ENCODE data around the gene POLE. TPM values are rescaled to one million over a fixed set of nuclear protein-coding genes. Genes with fewer than 3 reads are reported as not detected.

Gene POLE
- polyA plus RNA-seq, 1 of the 3 experiments (the other 2 are of a cell fraction) = 20.1 TPM

- TF ChIP-seq TEAD4 (IDR thresholded peaks at IDR 0.05; ENCODE audit: borderline replicate concordance, insufficient read depth) = no peak
- TF ChIP-seq FOXJ3 (CRISPR knock-in tag; IDR thresholded peaks at IDR 0.05) = no peak
- TF ChIP-seq IRF3 (IDR thresholded peaks at IDR 0.05; ENCODE audit: low read depth, low read length) = no peak
- TF ChIP-seq TCF12 (IDR thresholded peaks at IDR 0.05) = no peak
- no peak for TF ChIP-seq CTCF (IDR thresholded peaks at IDR 0.05)
- TF ChIP-seq EP300 (IDR thresholded peaks at IDR 0.05; ENCODE audit: borderline replicate concordance in 1 of 2, low read depth in 1 of 2, low read length in 1 of 2) = no peak
- no peak for TF ChIP-seq CHD2 (IDR thresholded peaks at IDR 0.05; ENCODE audit: low read length, partially characterized antibody)
- no peak for TF ChIP-seq USF1 (IDR thresholded peaks at IDR 0.05; ENCODE audit: borderline replicate concordance, low read depth)
- TF ChIP-seq SIN3A (IDR thresholded peaks at IDR 0.05; ENCODE audit: borderline replicate concordance, low read depth, low read length) = no peak
- TF ChIP-seq GABPA (IDR thresholded peaks at IDR 0.05; ENCODE audit: low read depth) = no peak
- TF ChIP-seq, protein P1, sequence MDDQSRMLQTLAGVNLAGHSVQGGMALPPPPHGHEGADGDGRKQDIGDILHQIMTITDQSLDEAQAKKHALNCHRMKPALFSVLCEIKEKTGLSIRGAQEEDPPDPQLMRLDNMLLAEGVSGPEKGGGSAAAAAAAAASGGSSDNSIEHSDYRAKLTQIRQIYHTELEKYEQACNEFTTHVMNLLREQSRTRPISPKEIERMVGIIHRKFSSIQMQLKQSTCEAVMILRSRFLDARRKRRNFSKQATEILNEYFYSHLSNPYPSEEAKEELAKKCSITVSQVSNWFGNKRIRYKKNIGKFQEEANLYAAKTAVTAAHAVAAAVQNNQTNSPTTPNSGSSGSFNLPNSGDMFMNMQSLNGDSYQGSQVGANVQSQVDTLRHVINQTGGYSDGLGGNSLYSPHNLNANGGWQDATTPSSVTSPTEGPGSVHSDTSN (IDR thresholded peaks at IDR 0.05) = no peak
- TF ChIP-seq RXRA (IDR thresholded peaks at IDR 0.05; ENCODE audit: borderline replicate concordance, low read depth) = no peak
- TF ChIP-seq, protein P2, sequence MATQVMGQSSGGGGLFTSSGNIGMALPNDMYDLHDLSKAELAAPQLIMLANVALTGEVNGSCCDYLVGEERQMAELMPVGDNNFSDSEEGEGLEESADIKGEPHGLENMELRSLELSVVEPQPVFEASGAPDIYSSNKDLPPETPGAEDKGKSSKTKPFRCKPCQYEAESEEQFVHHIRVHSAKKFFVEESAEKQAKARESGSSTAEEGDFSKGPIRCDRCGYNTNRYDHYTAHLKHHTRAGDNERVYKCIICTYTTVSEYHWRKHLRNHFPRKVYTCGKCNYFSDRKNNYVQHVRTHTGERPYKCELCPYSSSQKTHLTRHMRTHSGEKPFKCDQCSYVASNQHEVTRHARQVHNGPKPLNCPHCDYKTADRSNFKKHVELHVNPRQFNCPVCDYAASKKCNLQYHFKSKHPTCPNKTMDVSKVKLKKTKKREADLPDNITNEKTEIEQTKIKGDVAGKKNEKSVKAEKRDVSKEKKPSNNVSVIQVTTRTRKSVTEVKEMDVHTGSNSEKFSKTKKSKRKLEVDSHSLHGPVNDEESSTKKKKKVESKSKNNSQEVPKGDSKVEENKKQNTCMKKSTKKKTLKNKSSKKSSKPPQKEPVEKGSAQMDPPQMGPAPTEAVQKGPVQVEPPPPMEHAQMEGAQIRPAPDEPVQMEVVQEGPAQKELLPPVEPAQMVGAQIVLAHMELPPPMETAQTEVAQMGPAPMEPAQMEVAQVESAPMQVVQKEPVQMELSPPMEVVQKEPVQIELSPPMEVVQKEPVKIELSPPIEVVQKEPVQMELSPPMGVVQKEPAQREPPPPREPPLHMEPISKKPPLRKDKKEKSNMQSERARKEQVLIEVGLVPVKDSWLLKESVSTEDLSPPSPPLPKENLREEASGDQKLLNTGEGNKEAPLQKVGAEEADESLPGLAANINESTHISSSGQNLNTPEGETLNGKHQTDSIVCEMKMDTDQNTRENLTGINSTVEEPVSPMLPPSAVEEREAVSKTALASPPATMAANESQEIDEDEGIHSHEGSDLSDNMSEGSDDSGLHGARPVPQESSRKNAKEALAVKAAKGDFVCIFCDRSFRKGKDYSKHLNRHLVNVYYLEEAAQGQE (IDR thresholded peaks at IDR 0.05; ENCODE audit: low read depth, low read length) = no peak
- TF ChIP-seq GATA2 (CRISPR knock-in tag; IDR thresholded peaks at IDR 0.05) = no peak
- Histone ChIP-seq H3K9ac (peak overlapping the region; percentile 76), H3K79me2 (ENCODE audit: insufficient read depth) (peaks cover 59% of the 10 kb centered on the region), H4K20me1 (ENCODE audit: insufficient read depth) (peaks cover 24% of the 10 kb centered on the region), H2AFZ (ENCODE audit: low read depth) (peak overlapping the region; percentile 90), H3F3A (replicated peaks; ENCODE audit: insufficient read depth) (peaks cover 16% of the 10 kb centered on the region), H3K27me3 (ENCODE audit: insufficient read depth) (no peaks in the 10 kb centered on the region), H3K4me2 (peak overlapping the region; percentile 96), H3K36me3 (replicated peaks in 1 of 2; ENCODE audit: control insufficient read depth in 1 of 2, insufficient read depth in 2 of 2, low read length in 1 of 2) (peaks cover 0 to 6% of the 10 kb centered on the region in 2 experiments), H3K9me3 (no peaks in the 10 kb centered on the region), H3K4me1 (ENCODE audit: control insufficient read depth in 1 of 2, insufficient read depth in 2 of 2, low read depth in 1 of 2, low read length in 1 of 2) (no peaks in the 10 kb centered on the region; a peak in 1 of 4 replicates), H3K27ac (ENCODE audit: low read depth in 2 of 2, low read length in 1 of 2) (peak overlapping the region; percentile 62 to 84; a peak in 3 of 4 replicates), H3K9me2 (no peaks in the 10 kb centered on the region), H3K4me3 (ENCODE audit: low read depth in 2 of 2, low read length in 1 of 2) (peak overlapping the region; percentile 71 to 98)
- POLR2A ChIA-PET = interaction anchor here (0.6 to 1.8 kb wide), 3 partner anchors 11 to 41 kb away, joined by 3 to 5 read pairs (median 4); no protein-coding TSS in a partner anchor
- CTCF ChIA-PET = interaction anchor here (1.1 kb wide), 1 partner anchor 20 kb away, joined by 4 read pairs; no protein-coding TSS in a partner anchor
- 3% methylated on average over 12 of the region's 26 CpGs for WGBS (ENCODE audit: low lambda C conversion rate)
- DNase-seq = no peak
Measured at GRCh38 chr12:132710043-132710404, 22.9 kb upstream of the POLE start.

All from SK-N-SH (cell line).